Neural progenitor cell (in vitro differentiated cells): Measurements from ENCODE around the gene ANKDD1B.

ENCODE experiments used
- EZH2 ChIP-seq: fragments of 200-600 bp; sonication (generic); IDR thresholded peaks from 2 replicates; pipeline ENCODE4 v1.6.1; 2017; ENCODE audit warnings: antibody characterized with exemption, mild to moderate bottlenecking, moderate library complexity
- EZH2phosphoT487 ChIP-seq: fragments of 200-600 bp; sonication (generic); IDR thresholded peaks from 2 replicates; pipeline ENCODE4 v1.6.1; 2017; ENCODE audit warnings: antibody characterized with exemption
- TF ChIP-seq, protein P1 (sequence below): fragments of 200-600 bp; sonication (generic); IDR thresholded peaks from 2 replicates; pipeline ENCODE4 v1.5.1; 2017; ENCODE audit warnings: antibody characterized with exemption, mild to moderate bottlenecking

DNA sequence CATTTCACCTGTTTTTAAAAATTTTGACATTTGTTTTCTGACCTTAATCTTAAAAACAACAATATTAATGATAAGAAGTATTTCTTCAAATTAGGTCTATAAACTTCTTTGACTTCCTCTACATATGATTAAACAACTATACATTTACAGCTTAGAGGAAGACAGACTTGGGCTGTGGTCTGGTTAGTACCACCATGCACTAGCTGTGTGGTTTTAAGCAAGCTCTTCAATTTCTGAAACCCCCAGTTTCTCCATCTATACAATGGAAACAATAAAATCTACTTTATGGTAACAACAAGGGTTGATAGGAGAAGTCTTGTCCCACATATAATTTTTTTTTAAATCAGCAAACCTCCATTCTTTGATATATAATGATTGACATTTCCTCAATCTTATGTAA is 15.7 kb downstream of the ANKDD1B start:
- TF ChIP-seq, protein P1, sequence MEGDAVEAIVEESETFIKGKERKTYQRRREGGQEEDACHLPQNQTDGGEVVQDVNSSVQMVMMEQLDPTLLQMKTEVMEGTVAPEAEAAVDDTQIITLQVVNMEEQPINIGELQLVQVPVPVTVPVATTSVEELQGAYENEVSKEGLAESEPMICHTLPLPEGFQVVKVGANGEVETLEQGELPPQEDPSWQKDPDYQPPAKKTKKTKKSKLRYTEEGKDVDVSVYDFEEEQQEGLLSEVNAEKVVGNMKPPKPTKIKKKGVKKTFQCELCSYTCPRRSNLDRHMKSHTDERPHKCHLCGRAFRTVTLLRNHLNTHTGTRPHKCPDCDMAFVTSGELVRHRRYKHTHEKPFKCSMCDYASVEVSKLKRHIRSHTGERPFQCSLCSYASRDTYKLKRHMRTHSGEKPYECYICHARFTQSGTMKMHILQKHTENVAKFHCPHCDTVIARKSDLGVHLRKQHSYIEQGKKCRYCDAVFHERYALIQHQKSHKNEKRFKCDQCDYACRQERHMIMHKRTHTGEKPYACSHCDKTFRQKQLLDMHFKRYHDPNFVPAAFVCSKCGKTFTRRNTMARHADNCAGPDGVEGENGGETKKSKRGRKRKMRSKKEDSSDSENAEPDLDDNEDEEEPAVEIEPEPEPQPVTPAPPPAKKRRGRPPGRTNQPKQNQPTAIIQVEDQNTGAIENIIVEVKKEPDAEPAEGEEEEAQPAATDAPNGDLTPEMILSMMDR: no peak
- TF ChIP-seq EZH2phosphoT487: no peak
- no peak for TF ChIP-seq EZH2
